Measurements from ENCODE around the gene PTPA.

- TF ChIP-seq CTCF (conservative IDR thresholded peaks at IDR 0.05; ENCODE audit: low read depth, low read length) (no peak), POLR2A (IDR thresholded peaks at IDR 0.05; ENCODE audit: low read depth, low read length) (no peak), FOS (IDR thresholded peaks at IDR 0.05; ENCODE audit: low read depth, low read length) (peak; percentile 95), CEBPB (IDR thresholded peaks at IDR 0.05; ENCODE audit: low read depth, low read length) (no peak), ELK1 (IDR thresholded peaks at IDR 0.05; ENCODE audit: borderline replicate concordance, low read depth, low read length) (no peak)
These were observed 30.4 kb upstream of the PTPA start, which contains the start of gene DOLPP1 for GRCh38 chr9:129080601-129081387.

All from IMR-90 (cell line).